HepG2 (cell line): ENCODE results near the gene UNC5A. TPM values are rescaled to one million over a fixed set of nuclear protein-coding genes. Genes with fewer than 3 reads are reported as not detected.

Source experiments
- ATAC-seq: fragments of 200-7000 bp; cut with Tn5 transposase; 3 replicates; pipeline ENCODE4 v1.9.1; 2020; ENCODE audit warnings: mild to moderate bottlenecking, moderate library complexity
- BruUV-seq: library from RNA; stranded (reverse); fragments of 400-500 nt; replicated peaks from 2 replicates; lab custom pipeline; 2021; lab: Mats Ljungman, UMichigan
- CTCF ChIA-PET: fragments of 300-600 bp; formaldehyde crosslinking; extraction: SDS; loops from one replicate; lab custom pipeline; 2021; ENCODE audit warnings: low total read pairs, inconsistent platforms, low intra/inter-chr PET ratio; lab: Yijun Ruan, JAX
- POLR2A ChIA-PET: fragments of 350-600 bp; sonication (Branson Sonifier 250); formaldehyde crosslinking; loops from one replicate; lab custom pipeline; 2020; ENCODE audit warnings: antibody characterized with exemption, inconsistent platforms; lab: Yijun Ruan, JAX
- DNase-seq: peaks from one replicate; pipeline ENCODE4 v3.0.0-alpha.2; 2015; ENCODE audit warnings: low spot score
- FAIRE-seq: peaks from 3 replicates; lab custom pipeline; 2011; peaks lifted over from hg19 to GRCh38; lab: Jason Lieb, UNC
- H2AFZ ChIP-seq: one replicate; pipeline ENCODE4 v1.6.1; 2011; ENCODE audit warnings: low read length, inconsistent platforms
- H3K27ac ChIP-seq: fragments of 300-600 bp; 3 replicates; pipeline ENCODE4 v1.8.0; 2011; ENCODE audit warnings: mixed run types, mild to moderate bottlenecking, mixed read lengths, low read length, inconsistent platforms; ENCODE audit not compliant: insufficient read depth; ENCODE audit errors: extremely low read length
- H3K27me3 ChIP-seq, 2 experiments: fragments of 200-600 bp in 1 of 2; 2 replicates in 1 of 2; 3 replicates in 1 of 2; pipeline versions ENCODE4 v1.6.0 to v1.8.0; 2011; ENCODE audit warnings: low read length in 2 of 2, mild to moderate bottlenecking in 2 of 2, moderate library complexity in 2 of 2, inconsistent platforms in 1 of 2; ENCODE audit not compliant: insufficient read depth in 2 of 2, control insufficient read depth in 1 of 2
- H3K36me3 ChIP-seq, 2 experiments: fragments of 200-600 bp in 1 of 2; replicated peaks in 1 of 2; 2 replicates in 1 of 2; 3 replicates in 1 of 2; pipeline versions ENCODE4 v1.5.1 to v1.8.0; 2011; ENCODE audit warnings: low read length in 2 of 2, inconsistent platforms in 1 of 2; ENCODE audit not compliant: insufficient read depth in 2 of 2, control insufficient read depth in 1 of 2
- H3K4me1 ChIP-seq: 2 replicates; pipeline ENCODE4 v1.5.1; 2012; ENCODE audit warnings: low read length, inconsistent platforms; ENCODE audit not compliant: insufficient read depth
- H3K4me2 ChIP-seq: 2 replicates; pipeline ENCODE4 v1.6.0; 2011; ENCODE audit warnings: low read depth, low read length, inconsistent platforms
- H3K4me3 ChIP-seq, 3 experiments: fragments of 200-600 bp in 1 of 3; sonication (generic), shearing (Covaris generic) in 1 of 3; replicated peaks in 1 of 3; 2 replicates each; pipeline ENCODE4 v1.5.1; 2011 to 2016; ENCODE audit warnings: low read length in 3 of 3, inconsistent platforms in 2 of 3, low read depth in 2 of 3, mild to moderate bottlenecking in 2 of 3, control low read depth in 1 of 3, mixed read lengths in 1 of 3; ENCODE audit not compliant: insufficient read depth in 1 of 3
- H3K79me2 ChIP-seq: one replicate; pipeline ENCODE4 v1.6.1; 2011; ENCODE audit warnings: low read length, inconsistent platforms; ENCODE audit not compliant: insufficient read depth
- H3K9ac ChIP-seq: 2 replicates; pipeline ENCODE4 v1.6.0; 2011; ENCODE audit warnings: mild to moderate bottlenecking, low read depth, low read length, inconsistent platforms; ENCODE audit not compliant: insufficient read depth
- H3K9me3 ChIP-seq: 2 replicates; pipeline ENCODE4 v1.5.1; 2012; ENCODE audit warnings: mild to moderate bottlenecking, low read length
- H4K20me1 ChIP-seq: 2 replicates; pipeline ENCODE4 v1.6.0; 2011; ENCODE audit warnings: inconsistent platforms, mild to moderate bottlenecking, low read length, moderate library complexity; ENCODE audit not compliant: insufficient read depth
- CEBPB ChIP-seq: IDR thresholded peaks from 2 replicates; pipeline ENCODE4 v1.6.1; 2011; ENCODE audit warnings: low read depth, low read length, improper control_type of control experiment, borderline replicate concordance
- SMARCC2 ChIP-seq: fragments of 450-650 bp; IDR thresholded peaks from 2 replicates; pipeline ENCODE4 v1.6.1; 2017; ENCODE audit warnings: antibody characterized with exemption, mild to moderate bottlenecking
- TEAD2 ChIP-seq: sonication (generic); formaldehyde crosslinking; IDR thresholded peaks from 2 replicates; pipeline ENCODE4 v1.9.0; 2021; ENCODE audit warnings: missing genetic modification reagents
- ZNF329 ChIP-seq: sonication (generic); formaldehyde crosslinking; IDR thresholded peaks from 2 replicates; pipeline ENCODE4 v1.9.0; 2021; ENCODE audit warnings: low read depth, mild to moderate bottlenecking, missing genetic modification reagents
- ZNF432 ChIP-seq: sonication (generic); formaldehyde crosslinking; IDR thresholded peaks from 2 replicates; pipeline ENCODE4 v1.5.0; 2020; ENCODE audit warnings: missing genetic modification reagents, mild to moderate bottlenecking, borderline replicate concordance
- WGBS: methylation state at CpG from one replicate; pipeline ENCODE4 v1.1.6; 2017; ENCODE audit warnings: low lambda C conversion rate; 5-methylcytosine and 5-hydroxymethylcytosine counted together
- in situ Hi-C: cut with HindIII; loops from 2 replicates; pipeline ENCODE4 v1.10.0; 2017; ENCODE audit warnings: low pct_unique_long_range_greater_than_20kb; ENCODE audit not compliant: extremely low pct_ligation_motif_present
- intact Hi-C: fragments of 100-400 bp; cut with micrococcal nuclease; formaldehyde crosslinking; loops from one replicate; pipeline ENCODE4 v1.10.0; 2022; ENCODE audit not compliant: unreplicated experiment
- polyA plus RNA-seq, 8 experiments: library from polyadenylated mRNA; depleted of rRNA in 3 of 8; stranded (reverse) in 7 of 8; unstranded in 1 of 8; fragments of >200 nt; fragmentation: Illumina TruSeq in 4 of 8; extraction: Trizol in 4 of 8; gene quantifications; 2 replicates each; pipeline versions ENCODE4 v1.2.1 to v1.2.3, GENCODE V29; 2011 to 2016; ENCODE audit warnings: low read depth in 4 of 8, missing spikeins in 1 of 8, mixed read lengths in 1 of 8; ENCODE audit not compliant: insufficient read depth in 1 of 8
- total RNA-seq, 5 experiments: library from RNA; depleted of rRNA; stranded (reverse); fragments of >200 nt; fragmentation: Illumina TruSeq; extraction: Trizol; gene quantifications; 2 replicates each; pipeline ENCODE4 v1.2.3, GENCODE V29; 2016; ENCODE audit warnings: low read depth in 1 of 5

UNC5A gene
- total and polyA plus RNA-seq, 2 of the 13 experiments (the other 11 are each of a cell fraction or from before 2014, with no cell fraction given), result not detected

- ChIA-PET POLR2A (no interaction called here), CTCF (no interaction called here)
- TF ChIP-seq ZNF329, result peak; percentile 74; the same call in 1 of the 2 replicates
- TF ChIP-seq SMARCC2, result no peak
These were observed 9.1 kb downstream of the UNC5A start for GRCh38 chr5:176819476-176819875.

GRCh38 chr5:176820937-176821336, 10.6 kb downstream of the UNC5A start:
- no TSS peak for BruUV-seq

More at GRCh38 chr5:176819476-176819875, 9.1 kb downstream of the UNC5A start:
- FAIRE-seq (no peak), DNase-seq (no peak), ATAC-seq (no peak)
- no peaks in the 10 kb centered on the region for H3K79me2 ChIP-seq
- H3K4me2 ChIP-seq, result no peak overlapping the region
- peaks cover 7 to 31% of the 10 kb centered on the region in 2 experiments for H3K27me3 ChIP-seq
- H3K4me1 ChIP-seq, result peaks cover 38% of the 10 kb centered on the region
- peaks cover 4% of the 10 kb centered on the region; the same call in 1 of the 2 replicates for H4K20me1 ChIP-seq
- H3K9ac ChIP-seq, result no peak overlapping the region
- 84% methylated on average over 5 of the region's 5 CpGs for WGBS
- in situ Hi-C loops, result no loop called here
- no peak overlapping the region for H3K4me3 ChIP-seq
- no peaks in the 10 kb centered on the region for H3K9me3 ChIP-seq
- H3K27ac ChIP-seq, result no peak overlapping the region
- intact Hi-C loops, result no loop called here
- no peaks in the 10 kb centered on the region for H3K36me3 ChIP-seq
- no peak overlapping the region for H2AFZ ChIP-seq
- no TSS peak for BruUV-seq

More at GRCh38 chr5:176820937-176821336, 10.6 kb downstream of the UNC5A start:
- DNase-seq, result no peak
- no peak for FAIRE-seq
- no peak overlapping the region for H3K4me2 ChIP-seq
- peaks cover 38% of the 10 kb centered on the region for H3K4me1 ChIP-seq
- H3K36me3 ChIP-seq, result no peaks in the 10 kb centered on the region
- H4K20me1 ChIP-seq, result peaks cover 4% of the 10 kb centered on the region; the same call in 1 of the 2 replicates
- TF ChIP-seq CEBPB (no peak), TEAD2 (CRISPR knock-in tag) (no peak), ZNF432 (CRISPR knock-in tag) (no peak)
- H3K27ac ChIP-seq, result no peak overlapping the region
- no peak overlapping the region for H3K9ac ChIP-seq
- no peak for ATAC-seq
- no peak overlapping the region for H3K4me3 ChIP-seq
- ChIA-PET POLR2A (no interaction called here), CTCF (no interaction called here)
- no peak overlapping the region for H2AFZ ChIP-seq
- 76% methylated on average over 7 of the region's 7 CpGs for WGBS
- H3K27me3 ChIP-seq, result peaks cover 6 to 26% of the 10 kb centered on the region in 2 experiments
- no peaks in the 10 kb centered on the region for H3K79me2 ChIP-seq
- H3K9me3 ChIP-seq, result no peaks in the 10 kb centered on the region
- intact Hi-C loops (no loop called here), in situ Hi-C loops (no loop called here)
